PFSK-1 (cell line): ENCODE results near the gene ZAP70.

ENCODE experiments used
- FOXP2 ChIP-seq: optimal IDR thresholded peaks from 2 replicates; pipeline ENCODE3; 2011; ENCODE audit warnings: borderline replicate concordance, control low read depth, inconsistent platforms; ENCODE audit not compliant: insufficient read depth; ENCODE audit errors: extremely low read length, extremely low read depth
- POLR2AphosphoS5 ChIP-seq: IDR thresholded peaks from 2 replicates; pipeline ENCODE4 v1.6.1; 2012; ENCODE audit warnings: low read depth, mild to moderate bottlenecking, control low read depth, low read length, moderate library complexity
- REST ChIP-seq, 2 experiments: IDR thresholded peaks; 2 replicates each; pipeline versions ENCODE4 v1.6.1 to v1.8.0; 2011 to 2012; ENCODE audit warnings: low read depth in 2 of 2, low read length in 2 of 2, control low read depth in 1 of 2, inconsistent platforms in 1 of 2, mild to moderate bottlenecking in 1 of 2, moderate library complexity in 1 of 2; ENCODE audit not compliant: insufficient read depth in 1 of 2
- SIN3A ChIP-seq: IDR thresholded peaks from 2 replicates; pipeline ENCODE4 v1.6.1; 2012; ENCODE audit warnings: mild to moderate bottlenecking, low read length, moderate library complexity, borderline replicate concordance; ENCODE audit not compliant: insufficient read depth

- no peak for TF ChIP-seq POLR2AphosphoS5
- no peak for TF ChIP-seq FOXP2
- TF ChIP-seq REST (IDR thresholded peaks at IDR 0.05; ENCODE audit: insufficient read depth in 1 of 2, low read depth in 2 of 2, low read length in 2 of 2) = no peak
- TF ChIP-seq SIN3A = no peak
Observed at GRCh38 chr2:97724501-97724900, 11.1 kb downstream of the ZAP70 start.
